Stomach (tissue), 9 donors: ENCODE results near the gene FABP6. TPM values are rescaled to one million over a fixed set of nuclear protein-coding genes. Genes with fewer than 3 reads are reported as not detected.

Experiments
- DNase-seq, 2 donors: peaks; one replicate each; pipeline versions ENCODE4 v3.0.0 to v3.0.0-alpha.2; 2013 to 2019
- H3K27ac ChIP-seq, 5 donors: fragments of 200-600 bp in 4 of 5; sonication (generic) in 4 of 5; one replicate each; pipeline ENCODE4 v1.5.1; 2013 to 2019; ENCODE audit warnings: mild to moderate bottlenecking in 1 of 5, moderate library complexity in 1 of 5
- H3K27me3 ChIP-seq, 3 donors: fragments of 200-600 bp; sonication (generic); one replicate each; pipeline ENCODE4 v1.5.1; 2017 to 2019; ENCODE audit warnings: mixed run types in 1 of 3
- H3K36me3 ChIP-seq, 4 donors: fragments of 200-600 bp; sonication (generic); 1 replicate in 3 of 4; 2 replicates in 1 of 4; pipeline ENCODE4 v1.5.1; 2016 to 2019
- H3K4me1 ChIP-seq, 4 donors: fragments of 200-600 bp; sonication (generic); one replicate each; pipeline ENCODE4 v1.5.1; 2016 to 2019
- H3K4me3 ChIP-seq, 4 donors: fragments of 200-600 bp; sonication (generic) in 3 of 4; one replicate each; pipeline ENCODE4 v1.5.1; 2016 to 2019; ENCODE audit warnings: mild to moderate bottlenecking in 1 of 4
- H3K9me3 ChIP-seq, 4 donors: fragments of 200-600 bp; sonication (generic); one replicate each; pipeline ENCODE4 v1.5.1; 2016 to 2019
- EP300 ChIP-seq: sonication (generic); formaldehyde crosslinking; IDR thresholded peaks from one replicate; pipeline ENCODE4 v1.6.1; 2017; ENCODE audit warnings: antibody characterized with exemption
- POLR2A ChIP-seq, 4 donors: fragments of 450-650 bp; IDR thresholded peaks; one replicate each; pipeline ENCODE4 v1.6.1; 2016; ENCODE audit warnings: antibody characterized with exemption in 4 of 4, control low read depth in 2 of 4, mild to moderate bottlenecking in 1 of 4, moderate library complexity in 1 of 4
- POLR2AphosphoS5 ChIP-seq, 3 donors: sonication (generic); formaldehyde crosslinking; IDR thresholded peaks; one replicate each; pipeline ENCODE4 v1.6.1; 2016; ENCODE audit warnings: antibody characterized with exemption in 3 of 3
- WGBS, 5 donors: extraction: QIAGEN DNeasy Blood & Tissue Kit in 3 of 5; methylation state at CpG; one replicate each; pipeline versions ENCODE4 v1.1.5 to v1.1.7; 2013 to 2018; 5-methylcytosine and 5-hydroxymethylcytosine counted together
- intact Hi-C: fragments of 100-400 bp; cut with DNase I; formaldehyde crosslinking; loops from one replicate; pipeline ENCODE4 v1.15.1; 2023; ENCODE audit warnings: low total_unique reads
- polyA plus RNA-seq, 3 donors: library from polyadenylated mRNA; stranded (reverse); fragments of 200-250 nt; gene quantifications; one replicate each; pipeline ENCODE4 v1.2.3, GENCODE V29; 2013
- total RNA-seq, 5 donors: library from RNA; depleted of rRNA; stranded (reverse); fragments of >200 nt; gene quantifications; one replicate each; pipeline versions ENCODE4 v1.1.0 to v1.2.3, GENCODE V29; 2014 to 2016
- TF ChIP-seq, protein P1 (sequence below), 7 experiments: fragments of 450-650 bp in 4 of 7; fragments of 200-600 bp in 3 of 7; sonication (generic) in 3 of 7; IDR thresholded peaks; one replicate each; pipeline ENCODE4 v1.5.1; 2016 to 2019; ENCODE audit warnings: antibody characterized with exemption in 7 of 7, control low read depth in 2 of 7, mild to moderate bottlenecking in 1 of 7
- donor health status: healthy with polysubstance abuse.
- donor health status: Bipolar disorder and iron deficiency.
- donor health status: healthy.

The FABP6 gene
- total and polyA plus RNA-seq, 8 donors = 0.50 to 6.1 (median 1.9) TPM; not detected in 5

DNA sequence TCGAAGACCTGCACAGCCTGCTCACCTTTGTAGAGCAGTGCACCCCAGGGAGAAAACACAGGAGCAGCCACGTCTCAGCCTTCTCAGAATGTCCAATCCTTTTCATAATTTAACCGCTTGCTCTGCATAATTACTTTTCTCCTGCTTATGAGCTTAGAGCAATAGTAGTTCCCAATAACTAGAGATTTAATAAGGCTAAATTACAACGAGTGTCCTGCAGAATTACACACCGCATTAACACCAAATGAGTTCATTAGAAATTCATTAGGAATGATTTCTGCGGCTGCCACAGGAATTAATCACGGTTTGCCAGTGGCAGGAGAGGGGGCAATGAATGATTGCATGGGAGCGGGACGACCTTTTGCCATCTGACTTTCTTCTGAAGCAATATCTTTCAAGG lies 18.7 kb upstream of the FABP6 start:
- no peaks in the 10 kb centered on the region for H3K36me3 ChIP-seq
- H3K4me3 ChIP-seq = no peak overlapping the region
- no peak for DNase-seq
- TF ChIP-seq, protein P1, sequence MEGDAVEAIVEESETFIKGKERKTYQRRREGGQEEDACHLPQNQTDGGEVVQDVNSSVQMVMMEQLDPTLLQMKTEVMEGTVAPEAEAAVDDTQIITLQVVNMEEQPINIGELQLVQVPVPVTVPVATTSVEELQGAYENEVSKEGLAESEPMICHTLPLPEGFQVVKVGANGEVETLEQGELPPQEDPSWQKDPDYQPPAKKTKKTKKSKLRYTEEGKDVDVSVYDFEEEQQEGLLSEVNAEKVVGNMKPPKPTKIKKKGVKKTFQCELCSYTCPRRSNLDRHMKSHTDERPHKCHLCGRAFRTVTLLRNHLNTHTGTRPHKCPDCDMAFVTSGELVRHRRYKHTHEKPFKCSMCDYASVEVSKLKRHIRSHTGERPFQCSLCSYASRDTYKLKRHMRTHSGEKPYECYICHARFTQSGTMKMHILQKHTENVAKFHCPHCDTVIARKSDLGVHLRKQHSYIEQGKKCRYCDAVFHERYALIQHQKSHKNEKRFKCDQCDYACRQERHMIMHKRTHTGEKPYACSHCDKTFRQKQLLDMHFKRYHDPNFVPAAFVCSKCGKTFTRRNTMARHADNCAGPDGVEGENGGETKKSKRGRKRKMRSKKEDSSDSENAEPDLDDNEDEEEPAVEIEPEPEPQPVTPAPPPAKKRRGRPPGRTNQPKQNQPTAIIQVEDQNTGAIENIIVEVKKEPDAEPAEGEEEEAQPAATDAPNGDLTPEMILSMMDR (IDR thresholded peaks at IDR 0.05) = no peak
- TF ChIP-seq POLR2A (IDR thresholded peaks at IDR 0.05) (no peak), POLR2AphosphoS5 (IDR thresholded peaks at IDR 0.05) (no peak)
- no peaks in the 10 kb centered on the region for H3K9me3 ChIP-seq
- no peaks in the 10 kb centered on the region for H3K27me3 ChIP-seq
- H3K27ac ChIP-seq = no peak overlapping the region
- H3K4me1 ChIP-seq = no peaks in the 10 kb centered on the region
- WGBS, 5 donors = 80 to 86% (median 84%) methylated on average over 9 of the region's 9 CpGs
- intact Hi-C loops = no loop called here

DNA sequence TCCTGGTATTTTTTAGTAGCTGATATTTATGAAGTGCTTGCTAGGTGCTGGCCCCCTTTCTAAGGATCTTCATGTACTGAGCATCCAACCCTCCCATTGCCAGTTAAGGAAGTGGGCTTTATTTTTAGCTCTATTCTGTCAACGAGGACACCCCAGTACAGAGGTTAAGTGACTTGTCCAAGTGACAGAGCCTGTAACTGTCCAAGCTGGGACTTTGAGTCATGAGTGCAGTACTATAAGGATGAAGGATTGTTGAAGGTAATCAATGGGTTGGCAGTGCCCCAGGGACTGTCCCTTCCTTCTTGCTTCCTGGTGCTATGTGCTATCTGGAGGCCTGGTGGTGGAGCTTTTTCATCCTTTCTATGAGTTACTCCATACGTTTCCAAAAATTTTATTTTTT lies 18.0 kb upstream of the FABP6 start:
- Histone ChIP-seq H3K27me3 (no peaks in the 10 kb centered on the region), H3K27ac (no peak overlapping the region), H3K4me1 (no peaks in the 10 kb centered on the region), H3K36me3 (no peaks in the 10 kb centered on the region), H3K9me3 (no peaks in the 10 kb centered on the region), H3K4me3 (no peak overlapping the region)
- WGBS, 5 donors = 66 to 80% (median 68%) methylated on average over 2 of the region's 2 CpGs
- intact Hi-C loops = no loop called here
- DNase-seq = no peak
- no peak for TF ChIP-seq POLR2A (IDR thresholded peaks at IDR 0.05)
- TF ChIP-seq, protein P1 (IDR thresholded peaks at IDR 0.05) = no peak
- no peak for TF ChIP-seq POLR2AphosphoS5 (IDR thresholded peaks at IDR 0.05)
- no peak for TF ChIP-seq EP300

DNA sequence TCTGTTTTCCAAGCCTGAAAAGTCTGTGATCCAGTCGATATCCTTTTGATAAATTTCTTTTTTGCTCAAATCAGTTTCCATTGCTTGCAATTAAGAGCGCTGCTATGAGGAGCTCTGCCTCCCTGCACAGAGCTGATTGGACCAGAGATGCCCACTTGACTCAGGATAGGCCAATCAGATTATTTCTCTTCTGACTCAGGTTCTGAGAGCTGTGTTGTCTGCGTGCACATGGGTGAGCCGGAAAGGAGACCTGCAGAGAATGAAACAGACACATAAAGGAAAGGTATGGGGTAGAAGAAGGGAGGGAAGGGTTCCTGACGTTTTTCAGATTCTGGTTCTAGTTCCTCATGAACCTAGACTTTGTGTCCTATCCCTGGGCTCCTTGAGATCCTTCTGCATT lies 15.8 kb upstream of the FABP6 start:
- no peak for DNase-seq
- no peaks in the 10 kb centered on the region for H3K9me3 ChIP-seq
- no peak overlapping the region for H3K4me3 ChIP-seq
- TF ChIP-seq, protein P1 (IDR thresholded peaks at IDR 0.05) = no peak
- no peak for TF ChIP-seq POLR2A (IDR thresholded peaks at IDR 0.05)
- TF ChIP-seq POLR2AphosphoS5 (IDR thresholded peaks at IDR 0.05) = no peak
- TF ChIP-seq EP300 = no peak
- H3K27me3 ChIP-seq = no peaks in the 10 kb centered on the region
- no peaks in the 10 kb centered on the region for H3K4me1 ChIP-seq
- 76 to 84% (median 78%) methylated on average over 5 of the region's 5 CpGs for WGBS, 5 donors
- intact Hi-C loops = no loop called here
- H3K27ac ChIP-seq = no peak overlapping the region
- H3K36me3 ChIP-seq = no peaks in the 10 kb centered on the region

DNA sequence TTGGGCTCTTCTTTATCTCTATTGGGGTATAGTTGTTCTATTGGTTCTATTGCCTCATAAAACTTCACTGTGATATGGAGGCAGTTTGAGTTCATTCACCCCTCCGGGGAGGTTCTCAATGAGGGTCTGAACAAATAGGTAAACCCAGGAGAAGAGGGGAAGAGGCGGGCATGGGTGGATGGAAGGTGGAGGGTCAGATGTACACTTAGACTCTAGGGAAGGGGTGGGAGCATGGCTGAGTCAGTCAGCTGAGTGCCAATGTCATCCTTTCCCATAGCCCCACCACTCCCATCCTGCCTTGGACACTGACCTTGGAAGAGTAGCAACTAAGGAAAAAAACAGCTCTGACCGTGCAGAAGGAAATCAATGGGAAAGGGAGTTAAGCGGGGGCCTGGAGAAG lies 9.9 kb upstream of the FABP6 start:
- intact Hi-C loops = no loop called here
- Histone ChIP-seq H3K9me3 (no peaks in the 10 kb centered on the region), H3K4me3 (no peak overlapping the region), H3K27me3 (no peaks in the 10 kb centered on the region), H3K27ac (no peak overlapping the region), H3K4me1 (no peaks in the 10 kb centered on the region), H3K36me3 (no peaks in the 10 kb centered on the region)
- WGBS, 5 donors = 66 to 76% (median 72%) methylated on average over 4 of the region's 4 CpGs
- no peak for TF ChIP-seq POLR2A (IDR thresholded peaks at IDR 0.05)
- no peak for DNase-seq

DNA sequence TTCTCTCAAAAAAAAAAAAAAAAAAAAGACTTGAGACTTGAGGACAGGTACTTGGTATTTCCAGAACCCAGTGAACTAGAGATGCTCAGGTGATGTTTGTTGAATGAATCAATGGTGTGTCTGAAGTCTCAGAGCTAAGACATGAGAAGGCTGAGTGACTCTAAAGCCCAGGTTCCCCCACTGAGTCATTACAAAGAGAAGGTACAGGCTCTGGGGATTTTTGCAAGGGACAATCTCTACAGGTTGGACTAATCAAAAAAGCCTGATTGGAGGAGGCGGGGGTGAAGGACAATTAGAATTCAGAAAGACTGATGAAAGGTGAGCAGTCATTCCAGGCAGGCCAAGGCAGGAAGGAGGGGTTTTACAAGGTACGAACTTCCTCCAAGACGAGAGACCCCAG lies 8.2 kb upstream of the FABP6 start:
- no peaks in the 10 kb centered on the region for H3K4me1 ChIP-seq
- WGBS, 5 donors = 80 to 94% (median 90%) methylated on average over 3 of the region's 3 CpGs
- no peak for DNase-seq
- H3K27ac ChIP-seq = no peak overlapping the region
- intact Hi-C loops = no loop called here
- no peak for TF ChIP-seq POLR2AphosphoS5 (IDR thresholded peaks at IDR 0.05)
- no peak for TF ChIP-seq EP300
- no peak for TF ChIP-seq POLR2A (IDR thresholded peaks at IDR 0.05)
- TF ChIP-seq, protein P1 (IDR thresholded peaks at IDR 0.05) = no peak
- H3K36me3 ChIP-seq = no peaks in the 10 kb centered on the region
- no peak overlapping the region for H3K4me3 ChIP-seq
- no peaks in the 10 kb centered on the region for H3K27me3 ChIP-seq
- H3K9me3 ChIP-seq = no peaks in the 10 kb centered on the region
